ENCODE data around the gene ESR2.

ESR2 gene

GRCh38 chr14:64194404-64194803 lies 99.8 kb downstream of the ESR2 start:
- no peak overlapping the region for H4K91ac ChIP-seq (ENCODE audit: low read depth, low read length, poor library complexity)
- no peaks in the 10 kb centered on the region for H3K79me1 ChIP-seq (ENCODE audit: low read depth, low read length)
- H3K27me3 ChIP-seq (ENCODE audit: control insufficient read depth in 3 of 3, insufficient read depth in 3 of 3, low read depth in 1 of 3, low read length in 3 of 3) = no peaks in the 10 kb centered on the region
- H3K27ac ChIP-seq (replicated peaks; ENCODE audit: low read length) = no peak overlapping the region
- peaks cover 9 to 26% of the 10 kb centered on the region in 2 donors for H3K36me3 ChIP-seq (replicated peaks in 1 of 2; ENCODE audit: control insufficient read depth in 2 of 2, insufficient read depth in 2 of 2, low read length in 2 of 2)
- no peak overlapping the region for H2BK12ac ChIP-seq (ENCODE audit: low read length)
- peaks cover 12 to 17% of the 10 kb centered on the region in 2 donors for H3K4me1 ChIP-seq (ENCODE audit: control insufficient read depth in 2 of 2, insufficient read depth in 1 of 2, low read depth in 1 of 2, low read length in 2 of 2)
- WGBS, 2 donors (ENCODE audit: extremely low coverage in 2 of 2, insufficient read length in 2 of 2, insufficient replicate concordance in 1 of 2) = no CpG with 5 or more reads among the region's 3 CpGs
- no peak overlapping the region for H3K14ac ChIP-seq (ENCODE audit: low read length)
- H2BK5ac ChIP-seq (ENCODE audit: low read length) = no peak overlapping the region
- no peak for DNase-seq (ENCODE audit: low spot score)
- H2BK120ac ChIP-seq (ENCODE audit: low read depth, low read length) = no peak overlapping the region
- no peak overlapping the region for H3K4me3 ChIP-seq (ENCODE audit: low read length in 2 of 2)
- no peak overlapping the region for H3K9ac ChIP-seq (ENCODE audit: low read depth, low read length, poor library complexity)
- H3K18ac ChIP-seq (ENCODE audit: low read length) = no peak overlapping the region
- H3K9me3 ChIP-seq (replicated peaks in 1 of 2; ENCODE audit: control insufficient read depth in 2 of 2, insufficient read depth in 1 of 2, low read depth in 1 of 2, low read length in 2 of 2) = peaks cover 0 to 2% of the 10 kb centered on the region in 2 donors
- H2AK5ac ChIP-seq (ENCODE audit: low read depth, low read length) = no peak overlapping the region
- H3K23ac ChIP-seq (ENCODE audit: low read depth, low read length, poor library complexity) = no peak overlapping the region
- H3K4me2 ChIP-seq (ENCODE audit: insufficient read depth, low read length, poor library complexity, severe bottlenecking) = no peak overlapping the region
- H2BK15ac ChIP-seq (ENCODE audit: low read length) = no peak overlapping the region
- no peak overlapping the region for H2AFZ ChIP-seq (ENCODE audit: low read length)
- no peak overlapping the region for H4K8ac ChIP-seq (ENCODE audit: low read depth, low read length)
- no peak overlapping the region for H3K4ac ChIP-seq (ENCODE audit: low read length)

- Histone ChIP-seq H2BK12ac (ENCODE audit: low read length) (no peak overlapping the region), H3K4ac (ENCODE audit: low read length) (no peak overlapping the region), H3K4me1 (ENCODE audit: control insufficient read depth in 2 of 2, insufficient read depth in 1 of 2, low read depth in 1 of 2, low read length in 2 of 2) (peaks cover 12 to 17% of the 10 kb centered on the region in 2 donors), H2AFZ (ENCODE audit: low read length) (no peak overlapping the region), H3K14ac (ENCODE audit: low read length) (no peak overlapping the region), H3K27ac (replicated peaks; ENCODE audit: low read length) (no peak overlapping the region), H3K18ac (ENCODE audit: low read length) (no peak overlapping the region), H3K27me3 (ENCODE audit: control insufficient read depth in 3 of 3, insufficient read depth in 3 of 3, low read depth in 1 of 3, low read length in 3 of 3) (no peaks in the 10 kb centered on the region), H3K36me3 (replicated peaks in 1 of 2; ENCODE audit: control insufficient read depth in 2 of 2, insufficient read depth in 2 of 2, low read length in 2 of 2) (peaks cover 10 to 30% of the 10 kb centered on the region in 2 donors), H3K9ac (ENCODE audit: low read depth, low read length, poor library complexity) (no peak overlapping the region), H2BK5ac (ENCODE audit: low read length) (no peak overlapping the region), H4K8ac (ENCODE audit: low read depth, low read length) (no peak overlapping the region), H2BK120ac (ENCODE audit: low read depth, low read length) (no peak overlapping the region), H3K4me3 (ENCODE audit: low read length in 2 of 2) (no peak overlapping the region), H2AK5ac (ENCODE audit: low read depth, low read length) (no peak overlapping the region), H3K23ac (ENCODE audit: low read depth, low read length, poor library complexity) (no peak overlapping the region), H3K4me2 (ENCODE audit: insufficient read depth, low read length, poor library complexity, severe bottlenecking) (no peak overlapping the region), H4K91ac (ENCODE audit: low read depth, low read length, poor library complexity) (no peak overlapping the region), H3K79me1 (ENCODE audit: low read depth, low read length) (no peaks in the 10 kb centered on the region), H2BK15ac (ENCODE audit: low read length) (no peak overlapping the region), H3K9me3 (replicated peaks in 1 of 2; ENCODE audit: control insufficient read depth in 2 of 2, insufficient read depth in 1 of 2, low read depth in 1 of 2, low read length in 2 of 2) (peaks cover 0 to 2% of the 10 kb centered on the region in 2 donors)
- DNase-seq (ENCODE audit: low spot score) = no peak
- WGBS, 2 donors (ENCODE audit: extremely low coverage in 2 of 2, insufficient read length in 2 of 2, insufficient replicate concordance in 1 of 2) = no CpG with 5 or more reads among the region's 2 CpGs
Observed at GRCh38 chr14:64193821-64194220, 100.3 kb downstream of the ESR2 start.

DNA sequence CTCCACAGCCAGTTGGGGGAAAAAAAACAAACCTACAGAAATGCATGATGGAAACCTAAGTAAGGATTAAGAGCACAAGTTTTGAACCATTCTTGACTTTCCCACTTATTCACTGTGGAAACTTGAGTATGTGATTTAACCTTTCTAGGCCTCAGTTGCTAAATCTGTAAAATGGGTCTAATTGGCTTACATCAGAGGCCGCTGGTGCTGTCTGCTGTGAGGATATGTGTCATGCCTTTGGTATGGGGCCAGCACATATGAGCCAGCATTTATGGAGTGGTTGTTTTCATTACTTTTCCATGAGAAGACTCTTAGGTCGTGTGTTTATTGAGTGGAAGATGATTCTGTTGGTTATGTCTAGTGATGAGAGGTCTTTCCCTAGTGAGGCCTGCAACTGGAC lies 102.4 kb downstream of the ESR2 start:
- Histone ChIP-seq H3K18ac (ENCODE audit: low read length) (no peak overlapping the region), H2BK120ac (ENCODE audit: low read depth, low read length) (no peak overlapping the region), H3K79me1 (ENCODE audit: low read depth, low read length) (no peaks in the 10 kb centered on the region), H3K4me3 (ENCODE audit: low read length in 2 of 2) (no peak overlapping the region), H2BK5ac (ENCODE audit: low read length) (no peak overlapping the region), H3K9ac (ENCODE audit: low read depth, low read length, poor library complexity) (no peak overlapping the region), H3K14ac (ENCODE audit: low read length) (no peak overlapping the region), H3K4me1 (ENCODE audit: control insufficient read depth in 2 of 2, insufficient read depth in 1 of 2, low read depth in 1 of 2, low read length in 2 of 2) (peaks cover 9 to 10% of the 10 kb centered on the region in 2 donors), H2BK15ac (ENCODE audit: low read length) (no peak overlapping the region), H3K36me3 (replicated peaks in 1 of 2; ENCODE audit: control insufficient read depth in 2 of 2, insufficient read depth in 2 of 2, low read length in 2 of 2) (peaks cover 16 to 51% of the 10 kb centered on the region in 2 donors), H3K23ac (ENCODE audit: low read depth, low read length, poor library complexity) (no peak overlapping the region), H3K4ac (ENCODE audit: low read length) (no peak overlapping the region), H2AFZ (ENCODE audit: low read length) (no peak overlapping the region), H2AK5ac (ENCODE audit: low read depth, low read length) (no peak overlapping the region), H3K9me3 (replicated peaks in 1 of 2; ENCODE audit: control insufficient read depth in 2 of 2, insufficient read depth in 1 of 2, low read depth in 1 of 2, low read length in 2 of 2) (peaks cover 0 to 2% of the 10 kb centered on the region in 2 donors), H3K27me3 (ENCODE audit: control insufficient read depth in 3 of 3, insufficient read depth in 3 of 3, low read depth in 1 of 3, low read length in 3 of 3) (no peaks in the 10 kb centered on the region), H3K27ac (replicated peaks; ENCODE audit: low read length) (no peak overlapping the region), H4K91ac (ENCODE audit: low read depth, low read length, poor library complexity) (no peak overlapping the region), H4K8ac (ENCODE audit: low read depth, low read length) (no peak overlapping the region), H3K4me2 (ENCODE audit: insufficient read depth, low read length, poor library complexity, severe bottlenecking) (no peak overlapping the region), H2BK12ac (ENCODE audit: low read length) (no peak overlapping the region)
- no CpG with 5 or more reads among the region's 2 CpGs for WGBS, 2 donors (ENCODE audit: extremely low coverage in 2 of 2, insufficient read length in 2 of 2, insufficient replicate concordance in 1 of 2)
- no peak for DNase-seq (ENCODE audit: low spot score)

DNA sequence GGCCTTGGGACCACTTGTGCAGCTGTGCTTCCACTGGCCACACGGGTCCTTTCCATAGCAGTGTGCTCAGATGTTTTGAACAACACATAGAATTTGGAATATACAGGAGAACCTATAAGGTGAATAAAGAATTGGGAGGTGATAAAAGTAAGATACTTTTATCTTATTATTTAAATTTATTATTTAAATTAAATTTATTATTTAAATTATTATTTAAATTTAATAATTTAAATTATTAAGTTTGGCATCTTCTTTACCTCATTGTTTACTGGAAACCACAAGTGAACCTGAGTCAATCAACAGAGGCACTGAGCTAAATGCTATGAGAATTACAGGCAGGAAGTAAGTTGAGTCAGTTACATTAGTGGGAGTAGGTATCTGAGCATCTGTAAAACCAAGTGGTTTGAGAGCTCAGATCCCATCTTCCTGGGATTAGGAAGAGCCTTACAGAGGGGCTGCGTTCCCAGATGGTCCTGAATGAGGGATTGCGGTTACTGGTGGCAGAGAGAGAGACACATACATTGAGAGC lies 103.1 kb downstream of the ESR2 start:
- H3K79me1 ChIP-seq (ENCODE audit: low read depth, low read length) = no peaks in the 10 kb centered on the region
- no peak overlapping the region for H3K4me3 ChIP-seq (ENCODE audit: low read length in 2 of 2)

More for the DNA sequence above, 103.1 kb downstream of the ESR2 start:
- H3K4me1 ChIP-seq (ENCODE audit: control insufficient read depth in 2 of 2, insufficient read depth in 1 of 2, low read depth in 1 of 2, low read length in 2 of 2) = peaks cover 4 to 11% of the 10 kb centered on the region in 2 donors
- H2BK12ac ChIP-seq (ENCODE audit: low read length) = no peak overlapping the region
- H3K23ac ChIP-seq (ENCODE audit: low read depth, low read length, poor library complexity) = no peak overlapping the region
- peaks cover 16 to 57% of the 10 kb centered on the region in 2 donors for H3K36me3 ChIP-seq (replicated peaks in 1 of 2; ENCODE audit: control insufficient read depth in 2 of 2, insufficient read depth in 2 of 2, low read length in 2 of 2)
- DNase-seq (ENCODE audit: low spot score) = no peak
- no peak overlapping the region for H3K4ac ChIP-seq (ENCODE audit: low read length)
- H3K14ac ChIP-seq (ENCODE audit: low read length) = no peak overlapping the region
- H3K4me2 ChIP-seq (ENCODE audit: insufficient read depth, low read length, poor library complexity, severe bottlenecking) = no peak overlapping the region
- no peak overlapping the region for H2BK15ac ChIP-seq (ENCODE audit: low read length)
- WGBS, 2 donors (ENCODE audit: extremely low coverage in 2 of 2, insufficient read length in 2 of 2, insufficient replicate concordance in 1 of 2) = no CpG with 5 or more reads among the region's 3 CpGs
- no peak overlapping the region for H4K8ac ChIP-seq (ENCODE audit: low read depth, low read length)
- H3K27ac ChIP-seq (replicated peaks; ENCODE audit: low read length) = no peak overlapping the region
- no peaks in the 10 kb centered on the region for H3K27me3 ChIP-seq (ENCODE audit: control insufficient read depth in 3 of 3, insufficient read depth in 3 of 3, low read depth in 1 of 3, low read length in 3 of 3)
- no peak overlapping the region for H2BK120ac ChIP-seq (ENCODE audit: low read depth, low read length)
- H3K9ac ChIP-seq (ENCODE audit: low read depth, low read length, poor library complexity) = no peak overlapping the region
- H3K9me3 ChIP-seq (replicated peaks in 1 of 2; ENCODE audit: control insufficient read depth in 2 of 2, insufficient read depth in 1 of 2, low read depth in 1 of 2, low read length in 2 of 2) = peaks cover 0 to 2% of the 10 kb centered on the region in 2 donors
- no peak overlapping the region for H2AFZ ChIP-seq (ENCODE audit: low read length)
- H2BK5ac ChIP-seq (ENCODE audit: low read length) = no peak overlapping the region
- no peak overlapping the region for H4K91ac ChIP-seq (ENCODE audit: low read depth, low read length, poor library complexity)
- H3K18ac ChIP-seq (ENCODE audit: low read length) = no peak overlapping the region
- no peak overlapping the region for H2AK5ac ChIP-seq (ENCODE audit: low read depth, low read length)

Data from neuronal stem cell (in vitro differentiated cells).